Prostate gland (tissue), 2 donors: Measurements from ENCODE around the gene ARSB. TPM values are rescaled to one million over a fixed set of nuclear protein-coding genes. Genes with fewer than 3 reads are reported as not detected.

Source experiments
- DNase-seq: peaks from one replicate; pipeline ENCODE4 v3.0.0-alpha.2; 2019; ENCODE audit warnings: low spot score
- H3K27ac ChIP-seq, 2 donors: fragments of 200-600 bp; sonication (generic); 2 replicates each; pipeline ENCODE4 v1.5.1; 2017 to 2019
- H3K27me3 ChIP-seq: fragments of 200-600 bp; sonication (generic); replicated peaks from 2 replicates; pipeline ENCODE4 v1.5.1; 2019; ENCODE audit not compliant: insufficient read depth
- H3K36me3 ChIP-seq, 2 donors: fragments of 200-600 bp; sonication (generic); 1 replicate in 1 of 2; 2 replicates in 1 of 2; pipeline versions ENCODE4 v1.5.1 to v1.8.1; 2017 to 2019
- H3K4me1 ChIP-seq: fragments of 200-600 bp; sonication (generic); replicated peaks from 2 replicates; pipeline ENCODE4 v1.5.1; 2019
- H3K4me3 ChIP-seq, 2 donors: fragments of 200-600 bp; sonication (generic); 2 replicates each; pipeline ENCODE4 v1.5.1; 2017 to 2019
- H3K9me3 ChIP-seq: fragments of 200-600 bp; sonication (generic); 2 replicates; pipeline ENCODE4 v1.5.1; 2017
- POLR2A ChIP-seq: fragments of 450-650 bp; IDR thresholded peaks from one replicate; pipeline ENCODE4 v1.6.1; 2016; ENCODE audit warnings: antibody characterized with exemption, mild to moderate bottlenecking
- POLR2AphosphoS5 ChIP-seq: sonication (generic); formaldehyde crosslinking; IDR thresholded peaks from one replicate; pipeline ENCODE4 v1.6.1; 2017; ENCODE audit warnings: antibody characterized with exemption
- WGBS: methylation state at CpG from one replicate; pipeline ENCODE4 v1.1.5; 2018; 5-methylcytosine and 5-hydroxymethylcytosine counted together
- intact Hi-C: fragments of 100-400 bp; cut with DNase I; formaldehyde crosslinking; loops from one replicate; pipeline ENCODE4 v1.14.2; 2022
- total RNA-seq, 2 donors: library from RNA; depleted of rRNA; stranded (reverse); fragments of >200 nt; gene quantifications; one replicate each; pipeline ENCODE4 v1.1.0, GENCODE V29; 2016
- TF ChIP-seq, protein P1 (sequence below), 4 experiments: fragments of 200-600 bp in 2 of 4; fragments of 450-650 bp in 2 of 4; sonication (generic) in 2 of 4; IDR thresholded peaks; 1 replicate in 3 of 4; 2 replicates in 1 of 4; pipeline ENCODE4 v1.5.1; 2016 to 2019; ENCODE audit warnings: antibody characterized with exemption in 4 of 4, mild to moderate bottlenecking in 2 of 4, moderate library complexity in 2 of 4

ARSB gene
- total RNA-seq, 2 donors from 2014 or later: 5.4 to 14.9 TPM

- Histone ChIP-seq H3K4me3 (no peak overlapping the region), H3K36me3 (no peaks in the 10 kb centered on the region), H3K4me1 (no peaks in the 10 kb centered on the region), H3K9me3 (no peaks in the 10 kb centered on the region), H3K27ac (no peak overlapping the region), H3K27me3 (no peaks in the 10 kb centered on the region)
- TF ChIP-seq, protein P1, sequence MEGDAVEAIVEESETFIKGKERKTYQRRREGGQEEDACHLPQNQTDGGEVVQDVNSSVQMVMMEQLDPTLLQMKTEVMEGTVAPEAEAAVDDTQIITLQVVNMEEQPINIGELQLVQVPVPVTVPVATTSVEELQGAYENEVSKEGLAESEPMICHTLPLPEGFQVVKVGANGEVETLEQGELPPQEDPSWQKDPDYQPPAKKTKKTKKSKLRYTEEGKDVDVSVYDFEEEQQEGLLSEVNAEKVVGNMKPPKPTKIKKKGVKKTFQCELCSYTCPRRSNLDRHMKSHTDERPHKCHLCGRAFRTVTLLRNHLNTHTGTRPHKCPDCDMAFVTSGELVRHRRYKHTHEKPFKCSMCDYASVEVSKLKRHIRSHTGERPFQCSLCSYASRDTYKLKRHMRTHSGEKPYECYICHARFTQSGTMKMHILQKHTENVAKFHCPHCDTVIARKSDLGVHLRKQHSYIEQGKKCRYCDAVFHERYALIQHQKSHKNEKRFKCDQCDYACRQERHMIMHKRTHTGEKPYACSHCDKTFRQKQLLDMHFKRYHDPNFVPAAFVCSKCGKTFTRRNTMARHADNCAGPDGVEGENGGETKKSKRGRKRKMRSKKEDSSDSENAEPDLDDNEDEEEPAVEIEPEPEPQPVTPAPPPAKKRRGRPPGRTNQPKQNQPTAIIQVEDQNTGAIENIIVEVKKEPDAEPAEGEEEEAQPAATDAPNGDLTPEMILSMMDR (IDR thresholded peaks at IDR 0.05): no peak
- no peak for TF ChIP-seq POLR2AphosphoS5
- TF ChIP-seq POLR2A: no peak
- intact Hi-C loops: no loop called here
- no peak for DNase-seq
- 46% methylated on average over 4 of the region's 4 CpGs for WGBS
These were observed 246.3 kb downstream of the ARSB start for GRCh38 chr5:78738693-78739300.

DNA sequence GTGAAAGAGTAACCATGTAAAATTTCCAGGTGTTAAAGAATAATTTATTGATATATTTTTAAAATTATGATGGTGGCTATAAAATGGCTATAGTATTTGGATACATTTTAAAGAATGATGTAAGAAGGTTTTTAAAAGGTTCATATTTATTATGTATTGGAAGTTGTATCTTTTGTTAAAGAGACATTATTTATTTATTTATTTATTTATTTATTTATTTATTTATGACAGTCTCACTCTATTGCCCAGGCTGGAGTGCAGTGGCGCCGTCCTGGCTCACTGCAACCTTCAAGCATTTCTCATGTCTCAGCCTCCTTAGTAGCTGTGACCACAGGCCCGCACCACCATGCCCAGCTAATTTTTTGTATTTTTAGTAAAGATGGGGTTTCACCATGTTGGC is 247.0 kb downstream of the ARSB start:
- TF ChIP-seq POLR2AphosphoS5 (no peak), POLR2A (no peak)
- TF ChIP-seq, protein P1 (IDR thresholded peaks at IDR 0.05): no peak
- no peak overlapping the region for H3K27ac ChIP-seq
- 99% methylated on average over 3 of the region's 3 CpGs for WGBS

GRCh38 chr5:78735834-78736463 is 249.2 kb downstream of the ARSB start:
- Histone ChIP-seq H3K4me1 (no peaks in the 10 kb centered on the region), H3K36me3 (no peaks in the 10 kb centered on the region), H3K4me3 (no peak overlapping the region), H3K9me3 (no peaks in the 10 kb centered on the region), H3K27ac (no peak overlapping the region), H3K27me3 (no peaks in the 10 kb centered on the region)
- 95% methylated on average over 4 of the region's 4 CpGs for WGBS
- no peak for DNase-seq
- intact Hi-C loops: no loop called here
- TF ChIP-seq, protein P1 (IDR thresholded peaks at IDR 0.05): no peak
- no peak for TF ChIP-seq POLR2AphosphoS5
- no peak for TF ChIP-seq POLR2A

More for the DNA sequence above, 247.0 kb downstream of the ARSB start:
- no peak overlapping the region for H3K4me3 ChIP-seq
- H3K4me1 ChIP-seq: no peaks in the 10 kb centered on the region
- DNase-seq: no peak
- H3K9me3 ChIP-seq: no peaks in the 10 kb centered on the region
- H3K36me3 ChIP-seq: no peaks in the 10 kb centered on the region
- intact Hi-C loops: no loop called here
- no peaks in the 10 kb centered on the region for H3K27me3 ChIP-seq

GRCh38 chr5:78734950-78735349 is 250.2 kb downstream of the ARSB start:
- Histone ChIP-seq H3K4me3 (no peak overlapping the region), H3K9me3 (no peaks in the 10 kb centered on the region), H3K27ac (no peak overlapping the region), H3K27me3 (no peaks in the 10 kb centered on the region), H3K4me1 (no peaks in the 10 kb centered on the region), H3K36me3 (no peaks in the 10 kb centered on the region)
- DNase-seq: no peak
- intact Hi-C loops: no loop called here
- TF ChIP-seq, protein P1 (IDR thresholded peaks at IDR 0.05): no peak
- no peak for TF ChIP-seq POLR2A
- no peak for TF ChIP-seq POLR2AphosphoS5
- WGBS: 96% methylated on average over 2 of the region's 2 CpGs
